ENCODE data around the gene FCGR3A. TPM values are rescaled to one million over a fixed set of nuclear protein-coding genes. Genes with fewer than 3 reads are reported as not detected.
"Not testable (repeated sequence)": the region's sequence is repeated elsewhere in the genome, so short reads cannot be mapped to it uniquely, and the experiment has no call there.

Gene FCGR3A
- total and polyA plus RNA-seq, 2 of the 8 experiments (the other 6 are each of a cell fraction or from before 2014, with no cell fraction given) = not detected

DNA sequence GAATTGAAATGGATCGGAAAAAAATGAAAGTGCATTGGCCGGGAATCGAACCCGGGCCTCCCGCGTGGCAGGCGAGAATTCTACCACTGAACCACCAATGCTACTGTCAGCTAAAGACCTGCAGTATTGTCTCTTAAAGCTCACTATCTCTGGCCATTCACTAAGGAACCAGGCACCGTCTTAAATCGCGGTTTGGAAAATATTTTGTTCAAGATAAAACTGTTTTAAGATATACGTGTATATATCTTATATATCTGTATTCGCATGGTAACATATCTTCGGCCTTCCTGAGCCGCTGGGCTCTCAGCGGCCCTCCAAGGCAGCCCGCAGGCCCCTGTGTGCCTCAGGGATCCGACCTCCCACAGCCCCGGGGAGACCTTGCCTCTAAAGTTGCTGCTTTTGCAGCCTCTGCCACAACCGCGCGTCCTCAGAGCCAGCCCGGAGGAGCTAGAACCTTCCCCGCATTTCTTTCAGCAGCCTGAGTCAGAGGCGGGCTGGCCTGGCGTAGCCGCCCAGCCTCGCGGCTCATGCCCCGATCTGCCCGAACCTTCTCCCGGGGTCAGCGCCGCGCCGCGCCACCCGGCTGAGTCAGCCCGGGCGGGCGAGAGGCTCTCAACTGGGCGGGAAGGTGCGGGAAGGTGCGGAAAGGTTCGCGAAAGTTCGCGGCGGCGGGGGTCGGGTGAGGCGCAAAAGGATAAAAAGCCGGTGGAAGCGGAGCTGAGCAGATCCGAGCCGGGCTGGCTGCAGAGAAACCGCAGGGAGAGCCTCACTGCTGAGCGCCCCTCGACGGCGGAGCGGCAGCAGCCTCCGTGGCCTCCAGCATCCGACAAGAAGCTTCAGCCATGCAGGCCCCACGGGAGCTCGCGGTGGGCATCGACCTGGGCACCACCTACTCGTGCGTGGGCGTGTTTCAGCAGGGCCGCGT, 25.5 kb downstream of the FCGR3A start, which contains the start of gene HSPA6:
Gene HSPA6, plus strand, starts transcription at position 724 of the 925 bp plus-strand sequence. Its CDS starts 119 bp downstream, at position 843.
- H2BK5ac ChIP-seq (ENCODE audit: low read depth, low read length); H3K56ac ChIP-seq (replicated peaks; ENCODE audit: insufficient read length, low read depth, low read length); H3K18ac ChIP-seq (ENCODE audit: extremely low read depth, low read length); H2BK12ac ChIP-seq (ENCODE audit: low read depth, low read length); H3K27ac ChIP-seq (ENCODE audit: low read depth, low read length); H2BK15ac ChIP-seq (ENCODE audit: low read length); H2AK5ac ChIP-seq (ENCODE audit: low read depth, low read length); H3K23ac ChIP-seq (ENCODE audit: insufficient read length); POLR2A ChIA-PET (ENCODE audit: partially characterized antibody); H4K5ac ChIP-seq (ENCODE audit: insufficient read length, low read depth, low read length); H4K20me1 ChIP-seq (replicated peaks in 1 of 2; ENCODE audit: control insufficient read depth in 1 of 2, insufficient read depth in 2 of 2, low read length in 2 of 2); H3K9me3 ChIP-seq (ENCODE audit: insufficient read depth in 2 of 2, low read depth in 1 of 2, low read length in 1 of 2); H4K91ac ChIP-seq (replicated peaks; ENCODE audit: insufficient read length, low read length); H3K79me2 ChIP-seq (ENCODE audit: control insufficient read depth in 1 of 2, insufficient read depth in 2 of 2, low read length in 2 of 2); H4K8ac ChIP-seq (ENCODE audit: extremely low read depth, insufficient read depth, low read length); H3K4ac ChIP-seq (replicated peaks; ENCODE audit: insufficient read length, low read depth, low read length); H3K23me2 ChIP-seq (ENCODE audit: low read depth, low read length); H2BK20ac ChIP-seq (ENCODE audit: low read length); H3K36me3 ChIP-seq (ENCODE audit: control insufficient read depth in 2 of 4, insufficient read depth in 4 of 4, low read length in 3 of 4); H2BK120ac ChIP-seq (replicated peaks; ENCODE audit: low read depth, low read length); H3K79me1 ChIP-seq (ENCODE audit: low read depth, low read length); H3K14ac ChIP-seq (ENCODE audit: insufficient read length); FAIRE-seq; H3K4me1 ChIP-seq (replicated peaks in 1 of 4; ENCODE audit: control insufficient read depth in 3 of 4, insufficient read depth in 4 of 4, low read length in 3 of 4): not testable (repeated sequence)
- Histone ChIP-seq H3K4me3 (ENCODE audit: extremely low read depth in 1 of 4, insufficient read depth in 2 of 4, low read depth in 3 of 4, low read length in 4 of 4) (peak within 1 kb of the TSS; percentile 54 to 73 (median 64)), H3K4me2 (ENCODE audit: insufficient read depth in 1 of 2, low read depth in 2 of 2, low read length in 2 of 2) (peak within 1 kb of the TSS; percentile 49 to 64), H3K9ac (replicated peaks in 1 of 4; ENCODE audit: extremely low read depth in 1 of 4, low read depth in 3 of 4, low read length in 3 of 4) (peak within 1 kb of the TSS in 1 of 4 experiments; percentile 13; a peak in 1 of 7 replicates), H3K27me3 (replicated peaks in 1 of 4; ENCODE audit: control insufficient read depth in 3 of 4, extremely low read depth in 1 of 4, insufficient read depth in 3 of 4, low read length in 3 of 4) (peaks cover 11 to 21% (median 16%) of the 10 kb centered on the region in 4 experiments; a peak in 6 of 7 replicates), H2AFZ (ENCODE audit: low read length) (peak within 1 kb of the TSS; percentile 0; the same call in 1 of the 2 replicates)
- CTCF ChIA-PET (ENCODE audit: partially characterized antibody) = interaction anchor here (1.3 kb wide), 1 partner anchor 37 kb away, joined by 4 read pairs; no protein-coding TSS in a partner anchor
- 2% methylated on average over 41 of the region's 72 CpGs; no CpG with 5 or more reads in 1 of the 2 experiments for WGBS, 2 experiments (ENCODE audit: extremely low coverage in 1 of 2, insufficient coverage in 1 of 2, insufficient read length in 1 of 2, insufficient replicate concordance in 2 of 2, low coverage in 1 of 2, low lambda C conversion rate in 2 of 2, missing lambda C conversion rate in 1 of 2)
- peak in 1 of 2 experiments; percentile 88 for DNase-seq (ENCODE audit: low read depth in 1 of 2, low spot score in 2 of 2)
- peak; percentile 53; the same call in 1 of the 2 replicates for TF ChIP-seq CEBPB (IDR thresholded peaks at IDR 0.05; ENCODE audit: low read depth, low read length)
- peak; percentile 90 for TF ChIP-seq ASH2L (IDR thresholded peaks at IDR 0.05; ENCODE audit: low read length)
- 0 out of 4 replicates have a peak, but pooled peaks of 1 of the 2 experiments have one; percentile 9 for TF ChIP-seq SIN3A (conservative IDR thresholded peaks at IDR 0.05 in 1 of 2, IDR thresholded peaks at IDR 0.05 in 1 of 2; ENCODE audit: low read depth in 1 of 2, low read length in 2 of 2)
- 0 out of 2 replicates have a peak, but pooled peaks have one; percentile 56 for TF ChIP-seq SUZ12 (IDR thresholded peaks at IDR 0.05; ENCODE audit: low read length)
- TF ChIP-seq TAF7 (optimal IDR thresholded peaks at IDR 0.05; ENCODE audit: borderline replicate concordance, low read depth, low read length) = peak; percentile 38
- peak; percentile 18; the same call in 1 of the 2 replicates for TF ChIP-seq NRF1 (IDR thresholded peaks at IDR 0.05; ENCODE audit: low read depth, low read length)
- TF ChIP-seq KDM4A (IDR thresholded peaks at IDR 0.05; ENCODE audit: low read depth, low read length, severe bottlenecking) = peak; percentile 74
- TF ChIP-seq E2F6 (IDR thresholded peaks at IDR 0.05) = peak; percentile 62
- TF ChIP-seq PHF8 (conservative IDR thresholded peaks at IDR 0.05; ENCODE audit: low read depth, low read length) = 0 out of 2 replicates have a peak, but pooled peaks have one; percentile 11
- peak; percentile 43; the same call in 1 of the 2 replicates for TF ChIP-seq TEAD4 (IDR thresholded peaks at IDR 0.05; ENCODE audit: low read depth, low read length)

Data from H1 (cell line).